Activated CD4-positive, alpha-beta T cell treated with anti-CD3 and anti-CD28 coated beads, Interleukin-2, amount 10 ng/mL, durations not matched to agents 24 days and 14 days (primary cell): Measurements from ENCODE around the gene RAB11B. TPM values are rescaled to one million over a fixed set of nuclear protein-coding genes. Genes with fewer than 3 reads are reported as not detected.
"Not testable (repeated sequence)": the region's sequence is repeated elsewhere in the genome, so short reads cannot be mapped to it uniquely, and the experiment has no call there.

Experiments
- DNase-seq: peaks from one replicate; pipeline ENCODE4 v3.0.0; 2022
- H3K27ac Mint-ChIP-seq: one replicate; pipeline ENCODE4 v1.8.0; 2022; ENCODE audit warnings: mild to moderate bottlenecking, mixed read lengths
- H3K27me3 Mint-ChIP-seq: one replicate; pipeline ENCODE4 v1.8.0; 2022; ENCODE audit warnings: mixed read lengths
- H3K36me3 Mint-ChIP-seq: one replicate; pipeline ENCODE4 v1.8.0; 2022; ENCODE audit warnings: low read depth, mild to moderate bottlenecking, mixed read lengths
- H3K4me1 Mint-ChIP-seq: one replicate; pipeline ENCODE4 v1.8.0; 2021; ENCODE audit warnings: mixed read lengths
- H3K4me3 Mint-ChIP-seq: one replicate; pipeline ENCODE4 v1.8.0; 2022; ENCODE audit warnings: mild to moderate bottlenecking, moderate library complexity, mixed read lengths
- H3K9me3 Mint-ChIP-seq: one replicate; pipeline ENCODE4 v1.8.0; 2021; ENCODE audit warnings: mixed read lengths
- intact Hi-C: fragments of 100-400 bp; cut with micrococcal nuclease; formaldehyde crosslinking; loops from one replicate; pipeline ENCODE4 v1.15.1; 2023
- total RNA-seq: library from RNA; stranded (reverse); gene quantifications from 2 replicates; pipeline ENCODE4 v1.2.3, GENCODE V29; 2022

The RAB11B gene
- 69.4 and 74.0 TPM in 2 replicates for total RNA-seq

DNA sequence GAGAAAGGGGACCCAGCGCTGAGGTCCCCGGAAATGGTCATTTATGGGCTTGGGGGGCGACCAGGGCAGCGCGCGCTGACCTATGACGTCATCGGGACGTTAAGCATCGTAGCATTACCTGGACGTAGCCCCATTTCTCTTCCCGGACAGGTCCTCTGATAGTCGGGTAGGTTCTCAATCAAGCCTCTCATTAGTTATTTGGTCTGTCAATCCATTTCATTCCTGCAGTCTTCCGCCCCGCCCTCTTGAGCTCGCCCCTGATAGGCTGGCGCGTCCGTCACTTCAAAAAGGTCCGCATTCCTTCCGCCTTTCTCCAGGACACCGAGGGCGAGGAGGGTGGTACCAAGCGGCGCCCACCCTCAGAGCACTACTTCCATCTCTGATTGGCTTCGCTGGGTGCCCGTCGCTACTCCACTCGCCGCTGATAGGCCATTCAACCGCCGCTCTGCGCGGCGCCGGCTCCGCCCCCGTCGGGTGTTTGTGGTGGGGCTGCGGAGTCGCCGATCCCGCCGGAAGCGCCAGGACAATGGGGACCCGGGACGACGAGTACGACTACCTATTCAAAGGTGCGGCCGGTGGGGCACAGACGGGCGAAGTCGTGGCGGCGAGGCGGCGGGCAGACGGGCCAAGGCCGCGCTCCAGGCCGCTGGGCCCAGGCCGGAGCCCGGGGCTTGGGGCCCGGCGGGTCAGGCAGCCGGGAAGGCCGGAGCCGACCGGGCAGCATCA lies at the start of gene RAB11B:
Gene RAB11B, plus strand, starts transcription at position 470 of the 726 bp plus-strand sequence. Its CDS starts 57 bp downstream, at position 527.
- H3K9me3 Mint-ChIP-seq = no peaks in the 10 kb centered on the region
- H3K36me3 Mint-ChIP-seq = peaks cover 4% of the 10 kb centered on the region
- H3K27me3 Mint-ChIP-seq = no peaks in the 10 kb centered on the region
- intact Hi-C loops = loop anchor here (1.0 to 2.0 kb wide), 6 partner anchors 23 to 124 kb away; partner anchors contain the start of genes ANGPTL4, CD320, HNRNPM and MARCHF2
- H3K4me1 Mint-ChIP-seq = peaks cover 14% of the 10 kb centered on the region
- H3K27ac Mint-ChIP-seq = peak within 1 kb of the TSS; percentile 97
- peak within 1 kb of the TSS; percentile 94 for H3K4me3 Mint-ChIP-seq
- DNase-seq = peak; percentile 100

DNA sequence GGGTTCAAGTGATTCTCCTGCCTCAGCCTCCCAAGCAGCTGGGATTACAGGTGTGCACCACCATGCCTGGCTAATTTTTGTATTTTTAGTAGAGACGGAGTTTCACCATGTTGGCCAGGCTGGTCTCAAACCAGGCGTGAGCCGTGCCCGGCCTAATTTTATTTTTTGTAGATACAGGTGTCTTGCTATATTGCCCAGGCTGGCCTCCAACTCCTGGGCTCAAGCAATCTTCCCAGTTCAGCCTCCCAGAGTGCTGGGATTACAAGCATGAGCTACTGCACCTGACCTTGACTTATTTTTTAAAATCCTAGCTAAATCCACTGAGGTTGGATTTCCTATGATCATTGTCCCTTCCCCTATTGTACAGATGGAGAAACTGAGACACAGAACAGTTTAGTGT lies 48.7 kb upstream of the RAB11B start:
- intact Hi-C loops = not testable (repeated sequence)

DNA sequence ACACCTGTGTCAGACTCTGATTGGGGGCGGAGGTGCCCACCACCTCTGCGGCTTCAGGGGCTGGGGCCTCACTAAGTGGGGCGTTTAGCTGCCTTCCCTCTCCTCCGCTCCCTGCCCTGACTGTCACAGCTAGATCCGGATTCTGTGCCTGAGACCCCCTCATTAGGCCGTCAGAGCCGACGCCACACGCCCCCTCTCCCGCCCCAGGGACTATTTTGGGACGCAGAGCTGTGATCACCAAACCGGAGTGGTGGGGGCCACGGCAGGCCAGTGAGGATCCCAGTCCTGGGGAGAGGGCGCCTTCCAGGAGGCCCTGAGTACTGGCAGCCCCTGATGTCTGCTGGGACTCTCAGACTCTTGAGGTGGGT lies 47.9 kb upstream of the RAB11B start:
- H3K4me3 Mint-ChIP-seq = no peak overlapping the region
- no peak for DNase-seq
- no peak overlapping the region for H3K27ac Mint-ChIP-seq
- peaks cover 35% of the 10 kb centered on the region for H3K27me3 Mint-ChIP-seq
- peaks cover 9% of the 10 kb centered on the region for H3K4me1 Mint-ChIP-seq
- intact Hi-C loops = no loop called here
- no peaks in the 10 kb centered on the region for H3K36me3 Mint-ChIP-seq
- no peaks in the 10 kb centered on the region for H3K9me3 Mint-ChIP-seq

More for the DNA sequence above, 48.7 kb upstream of the RAB11B start:
- not testable (repeated sequence) for H3K36me3 Mint-ChIP-seq, H3K27ac Mint-ChIP-seq, DNase-seq, H3K4me3 Mint-ChIP-seq, H3K9me3 Mint-ChIP-seq
- Mint-ChIP-seq H3K27me3 (peaks cover 39% of the 10 kb centered on the region), H3K4me1 (peaks cover 11% of the 10 kb centered on the region)

DNA sequence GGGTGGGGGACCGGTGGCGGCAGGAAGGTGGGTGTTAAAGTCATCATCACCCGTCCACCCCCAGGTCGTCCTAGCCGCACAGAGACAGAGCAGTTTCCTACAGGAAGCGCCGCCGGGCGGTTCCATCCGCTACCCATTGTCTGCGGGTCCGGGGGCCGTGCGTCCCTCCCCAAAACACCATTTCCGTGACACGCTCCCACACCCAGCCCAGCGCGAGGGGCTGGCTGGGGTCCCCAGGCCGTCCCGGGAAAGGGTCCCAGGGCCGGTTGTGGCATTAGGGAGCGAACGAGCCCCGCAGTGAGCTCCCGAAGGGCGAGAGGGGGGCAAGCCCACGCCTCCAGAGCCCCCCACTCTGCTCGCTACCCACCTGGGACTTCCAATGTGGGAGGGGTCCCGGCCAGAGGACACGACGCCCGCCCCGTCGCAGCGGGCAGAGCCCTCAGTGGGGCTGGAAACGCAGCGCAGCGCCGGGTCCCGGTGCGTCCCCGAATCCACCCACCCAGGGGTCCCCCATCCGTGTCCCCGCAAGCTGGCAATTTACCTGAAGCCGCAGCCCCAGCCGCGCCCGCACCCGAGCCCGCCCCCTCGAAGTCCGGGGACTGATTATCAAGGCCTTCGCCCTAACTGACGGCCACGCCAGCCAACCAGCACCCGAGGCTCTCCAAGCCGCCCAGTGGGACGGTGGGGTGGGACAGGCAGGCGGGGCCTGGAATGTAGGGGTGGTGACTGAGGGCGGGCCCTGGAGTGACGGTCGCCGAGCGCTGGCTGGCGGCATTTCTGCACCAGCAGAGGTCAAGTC lies 47.3 kb upstream of the RAB11B start, which contains the start of gene KANK3:
Gene KANK3, minus strand, starts transcription at position 579 of the 799 bp plus-strand sequence. CDS start 5,434 bp downstream, outside the sequence.
- Mint-ChIP-seq H3K4me3 (peak within 1 kb of the TSS; percentile 76), H3K4me1 (peaks cover 9% of the 10 kb centered on the region), H3K36me3 (no peaks in the 10 kb centered on the region), H3K27me3 (peaks cover 31% of the 10 kb centered on the region), H3K27ac (peak within 1 kb of the TSS; percentile 20), H3K9me3 (no peaks in the 10 kb centered on the region)
- intact Hi-C loops = no loop called here
- peak; percentile 96 for DNase-seq

DNA sequence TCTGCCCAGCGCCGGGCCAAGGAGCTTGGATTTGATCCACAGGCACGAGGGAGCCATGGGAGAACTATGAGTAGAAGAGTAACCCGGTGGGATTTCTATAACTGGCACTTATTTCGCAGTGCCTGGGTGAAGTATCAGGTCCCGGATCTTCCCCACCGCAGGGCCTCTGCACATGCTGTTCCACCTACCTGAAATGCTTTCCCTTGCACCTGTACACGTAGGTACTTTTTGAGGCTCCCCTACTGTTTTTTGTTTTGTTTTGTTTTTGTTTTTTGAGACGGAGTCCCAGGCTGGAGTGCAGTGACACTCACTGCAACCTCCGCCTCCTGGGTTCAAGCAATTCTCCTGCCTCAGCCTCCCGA lies 46.7 kb upstream of the RAB11B start:
- H3K4me3 Mint-ChIP-seq = peak overlapping the region; percentile 76
- peaks cover 27% of the 10 kb centered on the region for H3K27me3 Mint-ChIP-seq
- H3K27ac Mint-ChIP-seq = no peak overlapping the region
- H3K36me3 Mint-ChIP-seq = no peaks in the 10 kb centered on the region
- intact Hi-C loops = no loop called here
- DNase-seq = no peak
- H3K4me1 Mint-ChIP-seq = peaks cover 9% of the 10 kb centered on the region
- no peaks in the 10 kb centered on the region for H3K9me3 Mint-ChIP-seq

DNA sequence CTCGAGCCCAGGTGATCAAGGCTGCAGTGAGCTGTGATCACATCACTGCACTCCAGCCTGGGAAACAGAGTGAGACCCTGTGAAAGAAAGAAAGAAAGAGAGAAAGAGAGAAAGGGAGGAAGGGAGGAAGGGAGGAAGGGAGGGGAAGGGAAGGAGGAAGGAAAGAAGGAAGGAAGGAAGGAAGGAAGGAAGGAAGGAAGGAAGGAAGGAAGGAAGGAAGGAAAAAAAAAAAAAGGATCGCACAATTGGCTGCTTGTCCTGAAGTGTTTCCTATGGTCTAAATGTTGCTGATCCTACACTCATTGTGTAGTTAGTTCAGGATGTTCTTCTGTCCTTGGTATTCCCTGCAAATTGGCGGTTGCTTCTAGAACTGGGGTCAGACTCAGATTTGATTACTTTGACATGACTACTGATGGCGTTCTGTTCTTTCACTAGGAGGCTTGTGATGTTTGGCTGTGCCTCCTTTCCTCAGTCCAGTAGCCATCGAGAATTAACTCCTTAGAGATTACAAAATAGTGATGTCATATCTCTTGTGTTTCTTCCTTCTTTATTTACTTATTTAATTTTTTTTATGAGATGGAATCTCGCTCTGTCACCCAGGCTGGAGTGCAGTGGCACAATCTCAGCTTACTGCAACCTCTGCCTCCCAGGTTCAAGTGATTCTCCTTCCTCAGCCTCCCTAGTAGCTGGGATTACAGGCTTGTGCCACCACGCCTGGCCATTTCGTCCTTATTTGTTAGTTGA lies 40.4 kb upstream of the RAB11B start:
- H3K36me3 Mint-ChIP-seq, H3K9me3 Mint-ChIP-seq, H3K27ac Mint-ChIP-seq, DNase-seq, H3K4me3 Mint-ChIP-seq, H3K4me1 Mint-ChIP-seq: not testable (repeated sequence)
- H3K27me3 Mint-ChIP-seq = peaks cover 24% of the 10 kb centered on the region
- intact Hi-C loops = loop anchor here (5.0 kb wide), 2 partner anchors 158 to 228 kb away; partner anchors contain the start of gene MYO1F

DNA sequence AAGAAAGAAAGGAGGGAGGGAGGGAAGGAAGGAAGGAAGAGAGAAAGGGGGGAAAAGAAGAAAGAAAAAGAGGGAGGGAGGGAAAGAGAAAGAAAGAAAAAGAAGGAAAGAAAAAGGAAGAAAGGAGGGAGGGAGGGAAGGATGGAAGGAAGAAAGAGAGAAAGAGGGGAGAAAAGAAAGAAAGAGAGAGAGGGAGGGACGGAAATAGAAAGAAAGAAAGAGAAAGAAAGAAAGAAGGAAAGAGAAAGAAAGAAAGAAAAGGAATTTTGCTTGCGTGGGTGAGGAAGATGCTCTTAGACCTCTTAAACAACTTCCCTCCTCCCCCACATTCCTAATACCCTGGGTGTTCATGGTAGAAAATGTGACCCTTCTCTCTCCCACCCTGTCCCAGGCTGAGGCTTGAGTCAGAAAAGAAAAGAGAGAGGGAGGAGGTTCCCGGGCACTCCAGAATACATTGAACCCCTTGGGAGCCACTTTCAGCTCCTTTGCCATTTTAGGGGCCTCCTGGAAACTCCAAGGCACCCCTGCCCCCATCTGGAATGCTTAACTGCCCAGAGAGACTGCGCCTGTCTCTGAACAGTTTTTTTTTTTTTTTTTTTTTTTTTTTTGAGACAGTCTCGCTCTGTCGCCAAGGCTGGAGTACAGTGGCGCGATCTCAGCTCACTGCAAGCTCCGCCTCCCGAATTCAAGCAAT lies 37.9 kb upstream of the RAB11B start:
- no peak for DNase-seq
- peaks cover 23% of the 10 kb centered on the region for H3K27me3 Mint-ChIP-seq
- H3K4me3 Mint-ChIP-seq = peak overlapping the region; percentile 19
- peaks cover 13% of the 10 kb centered on the region for H3K4me1 Mint-ChIP-seq
- H3K27ac Mint-ChIP-seq = no peak overlapping the region
- H3K9me3 Mint-ChIP-seq = no peaks in the 10 kb centered on the region
- intact Hi-C loops = loop anchor here (5.0 kb wide), 2 partner anchors 155 to 225 kb away; partner anchors contain the start of gene MYO1F
- no peaks in the 10 kb centered on the region for H3K36me3 Mint-ChIP-seq

DNA sequence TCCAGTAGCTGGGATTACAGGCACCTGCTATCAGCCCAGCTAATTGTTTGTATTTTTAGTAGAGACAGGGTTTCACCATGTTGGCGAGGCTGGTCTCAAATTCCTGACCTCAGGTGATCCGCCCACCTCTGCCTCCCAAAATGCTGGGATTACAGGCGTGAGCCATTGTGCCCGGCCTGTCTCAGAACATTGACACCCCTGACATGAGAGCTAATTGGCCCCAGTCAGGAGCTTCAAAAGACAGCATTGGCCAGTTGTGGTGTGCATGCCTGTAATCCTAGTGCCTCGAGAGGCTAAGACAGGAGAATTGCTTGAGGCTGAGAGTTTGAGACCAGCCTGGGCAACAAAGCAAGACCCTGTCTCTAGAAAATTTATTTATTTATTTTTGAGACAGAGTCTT lies 37.3 kb upstream of the RAB11B start:
- not testable (repeated sequence) for DNase-seq, H3K27ac Mint-ChIP-seq, H3K36me3 Mint-ChIP-seq, H3K4me3 Mint-ChIP-seq, H3K9me3 Mint-ChIP-seq
- intact Hi-C loops = loop anchor here (5.0 kb wide), 2 partner anchors 154 to 224 kb away; partner anchors contain the start of gene MYO1F
- Mint-ChIP-seq H3K27me3 (peaks cover 23% of the 10 kb centered on the region), H3K4me1 (peaks cover 13% of the 10 kb centered on the region)

DNA sequence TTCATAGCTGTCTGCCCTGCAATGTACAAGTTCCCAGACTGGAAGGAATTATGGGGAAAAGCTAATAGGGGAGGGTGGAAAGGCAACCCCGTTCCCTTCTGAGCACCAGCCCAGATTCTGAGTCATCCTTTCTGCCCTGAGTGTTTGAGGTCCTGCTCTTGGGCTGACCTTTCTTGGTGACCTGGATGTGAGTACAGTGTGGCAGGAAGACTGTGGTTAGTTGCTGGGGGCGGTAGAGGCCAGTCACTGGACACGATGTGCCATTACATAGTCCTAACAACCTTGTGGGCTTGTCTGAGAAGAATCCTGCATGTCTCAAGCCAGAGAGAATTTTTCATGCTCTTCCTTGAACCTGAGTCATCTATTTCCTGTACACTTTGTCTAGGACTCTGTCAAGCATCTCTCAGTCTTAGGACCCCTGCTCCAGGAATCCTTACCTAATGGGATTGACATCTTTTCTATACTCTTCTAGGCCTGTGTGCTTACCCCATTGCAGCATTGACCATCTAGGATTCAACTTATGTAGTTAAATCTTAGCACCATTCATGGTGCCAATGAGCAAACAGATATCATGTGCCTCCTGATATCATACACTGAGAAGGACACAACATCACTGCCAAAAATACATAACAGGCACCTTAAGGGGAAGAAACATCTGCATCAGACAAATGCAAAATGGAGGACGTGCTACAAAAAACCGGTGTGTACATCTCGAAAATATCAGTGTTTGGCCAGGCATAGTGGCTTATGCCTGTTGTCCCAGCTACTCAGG lies 34.3 kb upstream of the RAB11B start:
- H3K4me3 Mint-ChIP-seq = no peak overlapping the region
- peaks cover 13% of the 10 kb centered on the region for H3K4me1 Mint-ChIP-seq
- H3K27me3 Mint-ChIP-seq = peaks cover 15% of the 10 kb centered on the region
- no peaks in the 10 kb centered on the region for H3K9me3 Mint-ChIP-seq
- H3K27ac Mint-ChIP-seq = no peak overlapping the region
- no peak for DNase-seq
- intact Hi-C loops = no loop called here
- H3K36me3 Mint-ChIP-seq = no peaks in the 10 kb centered on the region

DNA sequence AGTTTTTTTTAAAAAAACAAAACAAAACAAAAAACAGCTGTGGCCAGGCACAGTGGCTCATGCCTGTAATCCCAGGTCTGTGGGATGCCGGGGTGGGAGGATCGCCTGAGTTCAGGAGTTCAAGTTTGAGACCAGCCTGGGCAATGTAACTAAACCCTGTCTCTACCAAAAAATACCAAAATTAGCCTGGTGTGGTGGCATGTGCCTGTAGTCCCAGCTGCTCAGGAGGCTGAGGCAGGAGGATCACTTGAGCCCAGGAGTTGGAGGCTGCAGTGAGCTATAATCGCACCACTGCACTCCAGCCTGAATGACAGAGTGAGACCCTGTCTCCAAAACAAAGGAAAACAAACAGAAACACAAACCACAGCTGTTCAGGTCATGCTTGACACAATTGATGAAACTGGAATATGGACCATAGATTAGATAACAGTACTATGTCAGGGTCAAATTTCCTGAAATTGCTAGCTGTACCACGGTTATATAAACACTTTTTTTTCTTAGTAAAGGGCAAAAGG lies 33.1 kb upstream of the RAB11B start:
- Mint-ChIP-seq H3K4me3 (no peak overlapping the region), H3K27me3 (peaks cover 5% of the 10 kb centered on the region), H3K4me1 (peaks cover 14% of the 10 kb centered on the region), H3K9me3 (no peaks in the 10 kb centered on the region), H3K36me3 (no peaks in the 10 kb centered on the region), H3K27ac (no peak overlapping the region)
- intact Hi-C loops = no loop called here
- DNase-seq = no peak

DNA sequence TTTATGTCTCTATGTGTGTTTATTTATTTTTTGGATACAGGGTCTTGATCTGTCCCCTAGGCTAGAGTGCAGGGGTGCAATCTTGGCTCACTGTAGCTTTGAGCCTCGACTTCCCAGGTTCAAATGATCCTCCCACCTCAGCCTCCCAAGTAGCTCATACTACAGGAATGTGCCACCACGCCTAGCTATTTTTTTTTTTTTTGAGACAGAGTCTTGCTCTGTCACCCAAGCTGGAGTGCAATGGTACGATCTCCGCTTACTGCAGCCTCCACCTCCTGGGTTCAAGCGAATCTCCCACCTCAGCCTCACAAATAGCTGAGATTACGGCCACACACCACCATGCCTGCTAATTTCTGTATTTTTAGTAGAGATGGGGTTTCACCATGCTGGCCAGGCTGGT lies 31.2 kb upstream of the RAB11B start:
- Mint-ChIP-seq H3K27ac (no peak overlapping the region), H3K4me1 (peaks cover 18% of the 10 kb centered on the region), H3K36me3 (no peaks in the 10 kb centered on the region), H3K27me3 (peaks cover 3% of the 10 kb centered on the region), H3K4me3 (no peak overlapping the region), H3K9me3 (no peaks in the 10 kb centered on the region)
- DNase-seq = no peak
- intact Hi-C loops = no loop called here

DNA sequence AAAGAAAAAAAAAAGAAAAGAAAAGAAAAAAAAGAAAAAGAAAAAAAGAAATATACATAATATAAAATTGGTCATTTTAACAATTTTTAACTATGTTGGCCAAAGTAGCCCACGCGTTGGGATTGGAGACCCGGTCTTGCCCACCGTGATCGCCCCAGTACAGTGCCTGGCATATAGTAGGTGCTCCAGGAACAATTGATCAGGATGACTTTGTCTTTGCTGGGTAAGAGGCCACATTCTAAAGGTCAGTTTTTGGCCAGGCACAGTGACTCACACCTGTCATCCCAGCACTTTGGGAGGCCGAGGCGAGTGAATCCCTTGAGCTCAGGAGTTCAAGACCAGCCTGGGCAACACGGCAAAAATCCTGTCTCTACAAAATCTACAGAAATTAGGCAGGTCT lies 30.0 kb upstream of the RAB11B start:
- Mint-ChIP-seq H3K27me3 (peaks cover 3% of the 10 kb centered on the region), H3K9me3 (no peaks in the 10 kb centered on the region), H3K36me3 (no peaks in the 10 kb centered on the region), H3K4me1 (peaks cover 20% of the 10 kb centered on the region), H3K27ac (no peak overlapping the region), H3K4me3 (no peak overlapping the region)
- DNase-seq = no peak
- intact Hi-C loops = no loop called here
